ENCODE measurements around the gene PIEZO1.

- TF ChIP-seq CTCF (IDR thresholded peaks at IDR 0.05) (peak in 1 of 6 experiments; percentile 22), POLR2A (IDR thresholded peaks at IDR 0.05) (peak in 1 of 2 donors; percentile 84)
Measured at GRCh38 chr16:88706229-88706964, 78.6 kb downstream of the PIEZO1 start, which contains the start of the genes CTU2 and RNF166.
